OCI-LY7 (cell line): Measurements from ENCODE around the gene CEP164. TPM values are rescaled to one million over a fixed set of nuclear protein-coding genes. Genes with fewer than 3 reads are reported as not detected.

Source experiments
- BruUV-seq: library from RNA; stranded (reverse); fragments of 400-500 nt; replicated peaks from 2 replicates; lab custom pipeline; 2021; lab: Mats Ljungman, UMichigan
- CTCF ChIA-PET: fragments of 300-600 bp; sonication (Branson Sonifier 250); formaldehyde crosslinking; loops from one replicate; lab custom pipeline; 2022; ENCODE audit warnings: antibody characterized with exemption; ENCODE audit not compliant: unreplicated experiment; lab: Charles Lee
- POLR2A ChIA-PET: fragments of 300-600 bp; sonication (Branson Sonifier 250); formaldehyde crosslinking; loops from one replicate; lab custom pipeline; 2022; ENCODE audit warnings: antibody characterized with exemption; lab: Charles Lee
- DNase-seq: peaks from one replicate; pipeline ENCODE4 v3.0.0-alpha.2; 2015; ENCODE audit warnings: low spot score
- H2AFZ ChIP-seq: fragments of 200-600 bp; sonication (generic), shearing (Covaris generic); 2 replicates; pipeline ENCODE4 v1.6.1; 2014; ENCODE audit warnings: mild to moderate bottlenecking, antibody characterized with exemption, low read length, moderate library complexity
- H3K27ac ChIP-seq: fragments of 200-600 bp; sonication (generic); 2 replicates; pipeline ENCODE4 v1.5.1; 2014; ENCODE audit warnings: mixed run types, low read depth, mild to moderate bottlenecking, moderate library complexity, low read length, inconsistent platforms; ENCODE audit not compliant: poor library complexity, severe bottlenecking
- H3K36me3 ChIP-seq: fragments of 200-600 bp; sonication (generic); 2 replicates; pipeline ENCODE4 v1.6.1; 2014; ENCODE audit warnings: mild to moderate bottlenecking, antibody characterized with exemption, low read length, moderate library complexity, mixed read lengths; ENCODE audit not compliant: insufficient read depth
- H3K4me1 ChIP-seq: fragments of 200-600 bp; sonication (generic); 2 replicates; pipeline ENCODE4 v1.5.1; 2014; ENCODE audit warnings: mild to moderate bottlenecking, low read length; ENCODE audit not compliant: insufficient read depth, poor library complexity, severe bottlenecking
- H3K4me2 ChIP-seq: fragments of 200-600 bp; sonication (generic); 2 replicates; pipeline ENCODE4 v1.6.1; 2014; ENCODE audit warnings: mild to moderate bottlenecking, low read length
- H3K4me3 ChIP-seq: fragments of 200-600 bp; sonication (generic); 2 replicates; pipeline ENCODE4 v1.5.1; 2014; ENCODE audit warnings: mild to moderate bottlenecking, low read depth, low read length; ENCODE audit not compliant: poor library complexity, severe bottlenecking
- H3K79me2 ChIP-seq: fragments of 200-600 bp; sonication (generic); 2 replicates; pipeline ENCODE4 v1.6.1; 2016; ENCODE audit warnings: low read depth, mild to moderate bottlenecking, low read length, moderate library complexity, mixed read lengths; ENCODE audit not compliant: insufficient read depth
- H3K9me2 ChIP-seq: fragments of 200-600 bp; sonication (generic); 2 replicates; pipeline ENCODE4 v1.6.1; 2016; ENCODE audit warnings: mild to moderate bottlenecking, low read length, mixed read lengths; ENCODE audit not compliant: insufficient read depth
- H3K9me3 ChIP-seq: fragments of 200-600 bp; sonication (generic); 2 replicates; pipeline ENCODE4 v1.6.1; 2014; ENCODE audit warnings: mild to moderate bottlenecking, mixed run types, low read length, mixed read lengths
- H4K20me1 ChIP-seq: fragments of 200-600 bp; sonication (generic); 2 replicates; pipeline ENCODE4 v1.6.1; 2014; ENCODE audit warnings: mild to moderate bottlenecking, antibody characterized with exemption, low read length, moderate library complexity, mixed read lengths; ENCODE audit not compliant: insufficient read depth
- EZH2phosphoT487 ChIP-seq: fragments of 200-600 bp; sonication (generic); IDR thresholded peaks from 2 replicates; pipeline ENCODE4 v1.6.1; 2018; ENCODE audit warnings: low read depth, borderline replicate concordance, mild to moderate bottlenecking, mixed run types, antibody characterized with exemption, low read length, moderate library complexity, mixed read lengths
- intact Hi-C: fragments of 100-400 bp; cut with micrococcal nuclease; formaldehyde crosslinking; loops from one replicate; pipeline ENCODE4 v1.10.0; 2022; ENCODE audit not compliant: unreplicated experiment
- total RNA-seq, 2 experiments: library from RNA; depleted of rRNA in 1 of 2; stranded (reverse); fragments of >200 nt in 1 of 2; shearing (Covaris generic) in 1 of 2; gene quantifications; 2 replicates each; pipeline ENCODE4 v1.2.3, GENCODE V29; 2014 to 2022
- TF ChIP-seq, protein P1 (sequence below): fragments of 200-600 bp; sonication (generic); conservative IDR thresholded peaks from 2 replicates; pipeline ENCODE4 v1.5.1; 2014; ENCODE audit warnings: mild to moderate bottlenecking, antibody characterized with exemption, low read length, moderate library complexity, mixed read lengths

CEP164 gene
- total RNA-seq, 2 experiments from 2014 or later, result 25.3 to 48.7 TPM

DNA sequence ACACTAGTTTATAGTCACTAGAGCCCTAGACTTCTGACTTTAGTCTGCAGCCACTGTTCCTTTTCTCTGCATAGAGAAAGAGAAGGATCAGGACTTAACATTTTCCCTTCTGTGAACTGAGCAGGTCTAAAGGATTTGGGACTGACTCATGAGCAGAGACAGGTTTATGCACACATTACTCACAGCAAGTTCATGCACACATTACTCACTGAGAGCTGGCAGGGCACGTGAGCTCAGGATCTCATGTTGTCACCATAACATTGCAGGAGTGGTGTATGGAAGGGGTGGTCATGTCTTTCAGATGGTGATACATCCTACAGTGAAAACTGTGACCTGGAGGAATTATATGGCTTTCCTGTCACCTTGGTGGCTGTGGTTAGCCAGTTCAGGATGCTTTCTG lies 56.4 kb downstream of the CEP164 start:
- H3K4me3 ChIP-seq, result no peak overlapping the region
- ChIA-PET POLR2A (no interaction called here), CTCF (no interaction called here)
- TF ChIP-seq, protein P1, sequence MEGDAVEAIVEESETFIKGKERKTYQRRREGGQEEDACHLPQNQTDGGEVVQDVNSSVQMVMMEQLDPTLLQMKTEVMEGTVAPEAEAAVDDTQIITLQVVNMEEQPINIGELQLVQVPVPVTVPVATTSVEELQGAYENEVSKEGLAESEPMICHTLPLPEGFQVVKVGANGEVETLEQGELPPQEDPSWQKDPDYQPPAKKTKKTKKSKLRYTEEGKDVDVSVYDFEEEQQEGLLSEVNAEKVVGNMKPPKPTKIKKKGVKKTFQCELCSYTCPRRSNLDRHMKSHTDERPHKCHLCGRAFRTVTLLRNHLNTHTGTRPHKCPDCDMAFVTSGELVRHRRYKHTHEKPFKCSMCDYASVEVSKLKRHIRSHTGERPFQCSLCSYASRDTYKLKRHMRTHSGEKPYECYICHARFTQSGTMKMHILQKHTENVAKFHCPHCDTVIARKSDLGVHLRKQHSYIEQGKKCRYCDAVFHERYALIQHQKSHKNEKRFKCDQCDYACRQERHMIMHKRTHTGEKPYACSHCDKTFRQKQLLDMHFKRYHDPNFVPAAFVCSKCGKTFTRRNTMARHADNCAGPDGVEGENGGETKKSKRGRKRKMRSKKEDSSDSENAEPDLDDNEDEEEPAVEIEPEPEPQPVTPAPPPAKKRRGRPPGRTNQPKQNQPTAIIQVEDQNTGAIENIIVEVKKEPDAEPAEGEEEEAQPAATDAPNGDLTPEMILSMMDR, result no peak
- TF ChIP-seq EZH2phosphoT487, result no peak
- no peaks in the 10 kb centered on the region for H3K79me2 ChIP-seq
- H2AFZ ChIP-seq, result no peak overlapping the region
- H3K9me3 ChIP-seq, result no peaks in the 10 kb centered on the region
- no peaks in the 10 kb centered on the region for H3K4me1 ChIP-seq
- no peak overlapping the region for H3K27ac ChIP-seq
- H3K4me2 ChIP-seq, result no peak overlapping the region
- intact Hi-C loops, result no loop called here
- H3K36me3 ChIP-seq, result peaks cover 41% of the 10 kb centered on the region
- H3K9me2 ChIP-seq, result no peaks in the 10 kb centered on the region
- BruUV-seq, result no TSS peak
- H4K20me1 ChIP-seq, result no peaks in the 10 kb centered on the region
- DNase-seq, result no peak

DNA sequence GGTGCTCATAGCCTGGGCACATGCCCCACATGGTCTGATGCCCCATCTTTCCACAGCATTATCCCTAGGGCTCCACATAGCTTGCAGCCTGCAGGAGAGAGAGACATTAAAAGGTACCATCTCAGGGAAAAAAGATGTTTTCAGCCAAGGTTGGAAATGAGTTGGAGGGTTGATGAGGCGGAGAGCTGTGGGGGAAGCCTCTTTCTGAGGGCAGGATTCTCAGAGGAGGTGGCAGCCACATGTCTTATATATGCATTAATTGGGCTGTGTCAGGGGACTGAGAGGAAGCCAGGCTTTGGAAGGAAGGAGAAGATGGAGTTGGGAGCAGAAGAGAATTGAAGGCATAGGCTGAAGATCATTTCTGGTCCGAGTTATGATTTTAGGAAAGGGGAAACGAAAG lies 57.8 kb downstream of the CEP164 start:
- Histone ChIP-seq H2AFZ (no peak overlapping the region), H3K27ac (no peak overlapping the region), H3K79me2 (no peaks in the 10 kb centered on the region), H3K9me3 (no peaks in the 10 kb centered on the region), H3K36me3 (peaks cover 45% of the 10 kb centered on the region), H3K4me2 (no peak overlapping the region), H3K4me3 (no peak overlapping the region), H4K20me1 (no peaks in the 10 kb centered on the region), H3K4me1 (no peaks in the 10 kb centered on the region), H3K9me2 (no peaks in the 10 kb centered on the region)
- no peak for DNase-seq
- BruUV-seq, result no TSS peak
- intact Hi-C loops, result no loop called here
- TF ChIP-seq EZH2phosphoT487, result no peak
- TF ChIP-seq, protein P1, result no peak
- CTCF ChIA-PET, result no interaction called here
- POLR2A ChIA-PET, result no interaction called here

DNA sequence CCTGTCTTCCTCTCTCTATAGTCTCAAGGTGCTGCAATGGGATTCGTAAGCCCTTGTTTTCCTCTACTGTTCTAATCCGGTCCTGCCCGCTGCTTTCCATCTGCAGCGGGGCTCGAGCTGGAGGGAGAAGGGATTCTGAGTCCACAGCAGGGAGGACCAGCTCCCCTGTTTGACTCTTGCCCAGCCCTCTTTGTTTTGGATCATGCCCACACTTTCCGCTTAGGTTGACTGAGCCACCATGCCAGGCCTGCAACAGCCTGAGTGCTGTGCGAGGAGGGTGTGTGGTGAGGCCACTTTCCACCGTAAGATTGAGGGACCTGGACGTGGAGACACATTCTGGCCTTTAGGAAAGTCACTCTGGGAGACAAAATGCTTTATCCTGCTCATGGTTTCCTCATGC lies 58.3 kb downstream of the CEP164 start:
- TF ChIP-seq, protein P1, result no peak
- no peak for TF ChIP-seq EZH2phosphoT487
- H3K4me1 ChIP-seq, result no peaks in the 10 kb centered on the region
- no peaks in the 10 kb centered on the region for H3K9me2 ChIP-seq
- H3K36me3 ChIP-seq, result peaks cover 45% of the 10 kb centered on the region
- H3K79me2 ChIP-seq, result no peaks in the 10 kb centered on the region
- ChIA-PET CTCF (no interaction called here), POLR2A (no interaction called here)
- no TSS peak for BruUV-seq
- DNase-seq, result no peak
- no peak overlapping the region for H3K4me3 ChIP-seq
- H3K9me3 ChIP-seq, result no peaks in the 10 kb centered on the region
- H4K20me1 ChIP-seq, result no peaks in the 10 kb centered on the region
- H3K4me2 ChIP-seq, result no peak overlapping the region
- H2AFZ ChIP-seq, result no peak overlapping the region
- no peak overlapping the region for H3K27ac ChIP-seq
- intact Hi-C loops, result no loop called here
